HCT116 (cell line): ENCODE data around the gene DBNDD2. TPM values are rescaled to one million over a fixed set of nuclear protein-coding genes. Genes with fewer than 3 reads are reported as not detected.

Experiments used
- ATAC-seq: fragments of 200-7000 bp; cut with Tn5 transposase; 2 replicates; pipeline ENCODE4 v1.9.1; 2020; ENCODE audit warnings: mild to moderate bottlenecking, moderate library complexity
- BruUV-seq: library from RNA; stranded (reverse); fragments of 400-500 nt; replicated peaks from 2 replicates; lab custom pipeline; 2021; lab: Mats Ljungman, UMichigan
- CTCF ChIA-PET: fragments of 300-600 bp; sonication (Branson Sonifier 250); formaldehyde crosslinking; loops from one replicate; lab custom pipeline; 2021; ENCODE audit warnings: antibody characterized with exemption; lab: Charles Lee
- POLR2A ChIA-PET: fragments of 300-600, 350-600 bp; sonication (Branson Sonifier 250); formaldehyde crosslinking; loops from one replicate; lab custom pipeline; 2021; ENCODE audit warnings: antibody characterized with exemption; lab: Charles Lee
- RAD21 ChIA-PET, 2 experiments: fragments of 300-600 bp; sonication (Branson Sonifier 250); formaldehyde crosslinking; loops; one replicate each; lab custom pipeline; 2023; ENCODE audit warnings: low total read pairs in 2 of 2; ENCODE audit not compliant: uncharacterized antibody in 2 of 2, unreplicated experiment in 2 of 2, low non-redundant PET in 1 of 2; lab: Charles Lee
- DNase-seq: peaks from one replicate; pipeline ENCODE4 v3.0.0-alpha.2; 2010; ENCODE audit warnings: low read depth, low spot score
- H2AFZ ChIP-seq: fragments of 200-600 bp; shearing (Covaris generic), sonication (generic); 2 replicates; pipeline ENCODE4 v1.6.1; 2017; ENCODE audit warnings: low read depth, mixed run types, mixed read lengths, antibody characterized with exemption, low read length; ENCODE audit not compliant: poor library complexity, severe bottlenecking
- H3K27ac ChIP-seq: 2 replicates; pipeline ENCODE4 v1.5.1; 2012; ENCODE audit warnings: low read depth, low read length
- H3K27me3 ChIP-seq: fragments of 200-600 bp; sonication (generic); 2 replicates; pipeline ENCODE4 v1.6.1; 2016; ENCODE audit warnings: mixed run types, low read length, mixed read lengths; ENCODE audit not compliant: insufficient read depth
- H3K36me3 ChIP-seq, 2 experiments: fragments of 200-500 bp in 1 of 2; fragments of 200-600 bp in 1 of 2; sonication (Bioruptor generic) in 1 of 2; sonication (generic) in 1 of 2; 2 replicates each; pipeline versions ENCODE4 v1.5.1 to v1.6.1; 2014 to 2016; ENCODE audit warnings: low read length in 2 of 2, inconsistent platforms in 1 of 2, mixed read lengths in 1 of 2, mixed run types in 1 of 2; ENCODE audit not compliant: insufficient read depth in 2 of 2, control insufficient read depth in 1 of 2
- H3K4me1 ChIP-seq, 2 experiments: fragments of 200-600 bp in 1 of 2; sonication (generic) in 1 of 2; 2 replicates each; pipeline versions ENCODE4 v1.5.1 to v1.6.1; 2012 to 2017; ENCODE audit warnings: low read length in 2 of 2, inconsistent platforms in 1 of 2, mild to moderate bottlenecking in 1 of 2, mixed read lengths in 1 of 2, mixed run types in 1 of 2, moderate library complexity in 1 of 2; ENCODE audit not compliant: insufficient read depth in 2 of 2, control insufficient read depth in 1 of 2
- H3K4me2 ChIP-seq: fragments of 200-600 bp; sonication (generic); 2 replicates; pipeline ENCODE4 v1.6.1; 2017; ENCODE audit warnings: mixed run types, low read length, mixed read lengths
- H3K4me3 ChIP-seq, 2 experiments: fragments of 200-600 bp in 1 of 2; sonication (generic) in 1 of 2; replicated peaks in 1 of 2; 2 replicates each; pipeline ENCODE4 v1.5.1; 2011 to 2016; ENCODE audit warnings: low read length in 2 of 2, control low read depth in 1 of 2, low read depth in 1 of 2, mild to moderate bottlenecking in 1 of 2, mixed read lengths in 1 of 2, mixed run types in 1 of 2
- H3K79me2 ChIP-seq: fragments of 200-600 bp; sonication (generic); 2 replicates; pipeline ENCODE4 v1.6.1; 2017; ENCODE audit warnings: mild to moderate bottlenecking, mixed run types, low read length, moderate library complexity, mixed read lengths; ENCODE audit not compliant: insufficient read depth
- H3K9ac ChIP-seq: fragments of 200-600 bp; sonication (generic); 2 replicates; pipeline ENCODE4 v1.6.1; 2016; ENCODE audit warnings: low read length, mixed read lengths
- H3K9me2 ChIP-seq: fragments of 200-600 bp; sonication (generic), shearing (Covaris generic); 2 replicates; pipeline ENCODE4 v1.6.1; 2017; ENCODE audit warnings: mixed run types, mild to moderate bottlenecking, moderate library complexity; ENCODE audit not compliant: insufficient read depth
- H3K9me3 ChIP-seq, 2 experiments: fragments of 200-500 bp in 1 of 2; fragments of 200-600 bp in 1 of 2; sonication (Bioruptor generic) in 1 of 2; sonication (generic) in 1 of 2; 2 replicates each; pipeline ENCODE4 v1.6.1; 2014 to 2017; ENCODE audit warnings: low read length in 2 of 2, mixed read lengths in 2 of 2, inconsistent platforms in 1 of 2, low read depth in 1 of 2, mild to moderate bottlenecking in 1 of 2, mixed run types in 1 of 2, moderate library complexity in 1 of 2; ENCODE audit not compliant: control insufficient read depth in 1 of 2, insufficient read depth in 1 of 2
- H4K20me1 ChIP-seq: fragments of 200-600 bp; sonication (generic), shearing (Covaris generic); 2 replicates; pipeline ENCODE4 v1.6.1; 2017; ENCODE audit warnings: mixed run types, mild to moderate bottlenecking, moderate library complexity; ENCODE audit not compliant: insufficient read depth
- CEBPB ChIP-seq: IDR thresholded peaks from 2 replicates; pipeline ENCODE4 v1.6.1; 2012; ENCODE audit warnings: low read depth
- CTCF ChIP-seq, 3 experiments: fragments of 200-600 bp in 1 of 3; sonication (generic) in 1 of 3; IDR thresholded peaks in 2 of 3; conservative IDR thresholded peaks in 1 of 3; 2 replicates each; pipeline ENCODE4 v1.5.1; 2012 to 2017; ENCODE audit warnings: low read depth in 2 of 3, low read length in 2 of 3, antibody characterized with exemption in 1 of 3, borderline replicate concordance in 1 of 3, control low read depth in 1 of 3, mild to moderate bottlenecking in 1 of 3, mixed read lengths in 1 of 3, mixed run types in 1 of 3, moderate library complexity in 1 of 3; ENCODE audit not compliant: insufficient read depth in 1 of 3
- EGR1 ChIP-seq: IDR thresholded peaks from 2 replicates; pipeline ENCODE4 v1.6.1; 2012; ENCODE audit warnings: low read depth
- ELF1 ChIP-seq: IDR thresholded peaks from 2 replicates; pipeline ENCODE4 v1.6.1; 2012; ENCODE audit warnings: low read depth, borderline replicate concordance
- EZH2phosphoT487 ChIP-seq: fragments of 200-600 bp; IDR thresholded peaks from 2 replicates; pipeline ENCODE4 v1.6.1; 2018; ENCODE audit warnings: antibody characterized with exemption, borderline replicate concordance
- FOSL1 ChIP-seq: IDR thresholded peaks from 2 replicates; pipeline ENCODE4 v1.6.1; 2012; ENCODE audit warnings: low read depth
- JUND ChIP-seq: IDR thresholded peaks from 2 replicates; pipeline ENCODE4 v1.6.1; 2012
- POLR2A ChIP-seq: IDR thresholded peaks from 2 replicates; pipeline ENCODE4 v1.7.0; 2011; ENCODE audit warnings: borderline replicate concordance; ENCODE audit not compliant: insufficient read depth, insufficient read length; ENCODE audit errors: extremely low read depth
- POLR2AphosphoS5 ChIP-seq: IDR thresholded peaks from 2 replicates; pipeline ENCODE4 v1.6.1; 2011; ENCODE audit warnings: mild to moderate bottlenecking, low read depth, low read length, moderate library complexity
- RAD21 ChIP-seq: IDR thresholded peaks from 2 replicates; pipeline ENCODE4 v1.6.1; 2012; ENCODE audit warnings: low read depth, mild to moderate bottlenecking
- REST ChIP-seq: IDR thresholded peaks from 2 replicates; pipeline ENCODE4 v1.6.1; 2012; ENCODE audit warnings: low read depth
- SRF ChIP-seq: IDR thresholded peaks from 2 replicates; pipeline ENCODE4 v1.6.1; 2012; ENCODE audit warnings: low read depth
- TCF7L2 ChIP-seq: IDR thresholded peaks from 2 replicates; pipeline ENCODE4 v1.7.0; 2011; ENCODE audit warnings: borderline replicate concordance, inconsistent platforms; ENCODE audit not compliant: insufficient read depth, insufficient read length; ENCODE audit errors: extremely low read depth
- YY1 ChIP-seq: IDR thresholded peaks from 2 replicates; pipeline ENCODE4 v1.6.1; 2011; ENCODE audit warnings: low read length, low read depth, moderate library complexity, mild to moderate bottlenecking; ENCODE audit not compliant: insufficient replicate concordance; ENCODE audit errors: extremely low read depth
- ZFX ChIP-seq: fragments of 450-650 bp; IDR thresholded peaks from 2 replicates; pipeline ENCODE4 v1.6.1; 2017
- ZNF274 ChIP-seq: fragments of 200-500 bp; sonication (Bioruptor generic); IDR thresholded peaks from 2 replicates; pipeline ENCODE4 v1.6.1; 2014; ENCODE audit warnings: mild to moderate bottlenecking, low read depth, low read length, inconsistent platforms
- intact Hi-C: fragments of 100-400 bp; cut with micrococcal nuclease; formaldehyde crosslinking; loops from 2 replicates; pipeline ENCODE4 v1.10.0; 2022
- total RNA-seq: library from RNA; stranded (reverse); gene quantifications from one replicate; pipeline ENCODE4 v1.2.1, GENCODE V29; 2021; ENCODE audit not compliant: unreplicated experiment

The DBNDD2 gene
- total RNA-seq, 1 experiment from 2014 or later, result 44.2 TPM

- Histone ChIP-seq H3K27ac (no peak overlapping the region), H3K4me1 (peaks cover 5 to 24% of the 10 kb centered on the region in 2 experiments; a peak in 3 of 4 replicates), H3K79me2 (peaks cover 15% of the 10 kb centered on the region; the same call in 1 of the 2 replicates), H3K9ac (no peak overlapping the region)
- ATAC-seq, result no peak
- ChIA-PET RAD21 (interaction anchor here in 1 of 2 experiments (1.1 kb wide), 1 partner anchor 32 kb away, joined by 4 read pairs; no protein-coding TSS in a partner anchor), CTCF (interaction anchor here (1.1 kb wide), 1 partner anchor 31 kb away, joined by 3 read pairs; no protein-coding TSS in a partner anchor)
- no TSS peak for BruUV-seq
- TF ChIP-seq CEBPB (no peak), ZNF274 (no peak), JUND (no peak), REST (no peak), FOSL1 (no peak), POLR2A (no peak), YY1 (no peak), TCF7L2 (no peak), ZFX (no peak), SRF (no peak), CTCF (IDR thresholded peaks at IDR 0.05 in 2 of 3, conservative IDR thresholded peaks at IDR 0.05 in 1 of 3; ENCODE audit: borderline replicate concordance in 1 of 3, insufficient read depth in 1 of 3, low read depth in 2 of 3, low read length in 2 of 3) (no peak), EGR1 (no peak), EZH2phosphoT487 (no peak), ELF1 (no peak), POLR2AphosphoS5 (no peak), RAD21 (no peak)
- TF ChIP-seq, all 23 proteins: peak for 0
- no peak overlapping the region for H3K4me2 ChIP-seq
- POLR2A ChIA-PET, result no interaction called here
- H3K9me2 ChIP-seq, result no peaks in the 10 kb centered on the region
- H3K27me3 ChIP-seq, result no peaks in the 10 kb centered on the region
- H4K20me1 ChIP-seq, result no peaks in the 10 kb centered on the region
- no peak overlapping the region for H3K4me3 ChIP-seq
- H3K36me3 ChIP-seq, result peaks cover 0 to 2% of the 10 kb centered on the region in 2 experiments; a peak in 1 of 4 replicates
- H3K9me3 ChIP-seq, result peaks cover 11 to 16% of the 10 kb centered on the region in 2 experiments; a peak in 2 of 4 replicates
- intact Hi-C loops, result no loop called here
- no peak for DNase-seq
- no peak overlapping the region for H2AFZ ChIP-seq
Observed at GRCh38 chr20:45404438-45404837, 3.7 kb upstream of the DBNDD2 start.
